HEK293 (cell line): ENCODE data around the gene TNS4.

Experiments
- CTCF ChIA-PET: fragments of 350-600 bp; formaldehyde crosslinking; extraction: SDS; loops from one replicate; lab custom pipeline; 2021; ENCODE audit warnings: antibody characterized with exemption; lab: Yijun Ruan, JAX
- POLR2A ChIA-PET: fragments of 300-600 bp; formaldehyde crosslinking; extraction: SDS; loops from one replicate; lab custom pipeline; 2020; ENCODE audit warnings: antibody characterized with exemption, inconsistent platforms; lab: Yijun Ruan, JAX
- H3K27ac ChIP-seq: fragments of 200-500 bp; sonication (Bioruptor generic); 2 replicates; pipeline ENCODE4 v1.5.1; 2014; ENCODE audit warnings: low read depth, low read length, control low read depth, inconsistent platforms; ENCODE audit errors: extremely low read depth
- H3K36me3 ChIP-seq, 2 experiments: fragments of 200-500 bp in 1 of 2; sonication (Bioruptor generic) in 1 of 2; 1 replicate in 1 of 2; 2 replicates in 1 of 2; pipeline ENCODE4 v1.5.1; 2014 to 2017; ENCODE audit warnings: inconsistent platforms in 2 of 2, low read length in 2 of 2; ENCODE audit not compliant: control insufficient read depth in 2 of 2, insufficient read depth in 1 of 2
- H3K4me1 ChIP-seq: fragments of 200-500 bp; sonication (Bioruptor generic); 2 replicates; pipeline ENCODE4 v1.5.1; 2014; ENCODE audit warnings: mild to moderate bottlenecking, low read length, inconsistent platforms; ENCODE audit not compliant: control insufficient read depth, insufficient read depth
- H3K4me3 ChIP-seq: 2 replicates; pipeline ENCODE4 v1.5.1; 2011; ENCODE audit warnings: low read depth, mild to moderate bottlenecking, control low read depth, low read length, moderate library complexity
- H3K9me3 ChIP-seq: fragments of 200-500 bp; sonication (Bioruptor generic); 2 replicates; pipeline ENCODE4 v1.5.1; 2014; ENCODE audit warnings: low read depth, low read length, inconsistent platforms; ENCODE audit not compliant: control insufficient read depth, insufficient read depth
- EGR2 ChIP-seq: fragments of 450-650 bp; formaldehyde crosslinking; IDR thresholded peaks from 2 replicates; pipeline ENCODE4 v1.5.1; 2016; ENCODE audit warnings: low read depth, missing biosample characterization, missing genetic modification characterization
- KLF8 ChIP-seq: fragments of 450-650 bp; formaldehyde crosslinking; IDR thresholded peaks from 2 replicates; pipeline ENCODE4 v1.5.1; 2016; ENCODE audit warnings: missing biosample characterization, missing genetic modification characterization
- MZF1 ChIP-seq: fragments of 450-650 bp; formaldehyde crosslinking; IDR thresholded peaks from 2 replicates; pipeline ENCODE4 v1.5.1; 2017; ENCODE audit warnings: missing biosample characterization, missing genetic modification characterization, borderline replicate concordance
- WT1 ChIP-seq: fragments of 450-650 bp; formaldehyde crosslinking; IDR thresholded peaks from 2 replicates; pipeline ENCODE4 v1.5.1; 2016; ENCODE audit warnings: missing biosample characterization, missing genetic modification characterization
- ZFHX2 ChIP-seq: fragments of 450-650 bp; formaldehyde crosslinking; conservative IDR thresholded peaks from 2 replicates; pipeline ENCODE4 v1.5.1; 2016; ENCODE audit warnings: missing biosample characterization, missing genetic modification characterization
- ZFP41 ChIP-seq: fragments of 450-650 bp; formaldehyde crosslinking; IDR thresholded peaks from 2 replicates; pipeline ENCODE4 v1.5.1; 2016; ENCODE audit warnings: missing biosample characterization, missing genetic modification characterization, borderline replicate concordance
- ZNF146 ChIP-seq: fragments of 450-650 bp; formaldehyde crosslinking; IDR thresholded peaks from 2 replicates; pipeline ENCODE4 v1.5.1; 2016; ENCODE audit warnings: missing biosample characterization, missing genetic modification characterization
- ZNF19 ChIP-seq: fragments of 450-650 bp; formaldehyde crosslinking; IDR thresholded peaks from 2 replicates; pipeline ENCODE4; 2016; ENCODE audit warnings: missing biosample characterization, missing genetic modification characterization, low read depth
- ZNF214 ChIP-seq: fragments of 450-650 bp; formaldehyde crosslinking; IDR thresholded peaks from 2 replicates; pipeline ENCODE4 v1.5.1; 2017; ENCODE audit warnings: missing biosample characterization, mild to moderate bottlenecking, missing genetic modification characterization, borderline replicate concordance
- ZNF354C ChIP-seq: fragments of 450-650 bp; formaldehyde crosslinking; IDR thresholded peaks from 2 replicates; pipeline ENCODE4 v1.5.1; 2016; ENCODE audit warnings: missing biosample characterization, missing genetic modification characterization, low read depth, borderline replicate concordance
- ZNF585B ChIP-seq: fragments of 450-650 bp; formaldehyde crosslinking; IDR thresholded peaks from 2 replicates; pipeline ENCODE4 v1.5.1; 2016; ENCODE audit warnings: missing biosample characterization, missing genetic modification characterization
- ZNF610 ChIP-seq: fragments of 450-650 bp; formaldehyde crosslinking; IDR thresholded peaks from 2 replicates; pipeline ENCODE4 v1.5.1; 2016; ENCODE audit warnings: missing biosample characterization, missing genetic modification characterization, borderline replicate concordance
- ZNF626 ChIP-seq: fragments of 450-650 bp; sonication (Bioruptor Pico); formaldehyde crosslinking; IDR thresholded peaks from 2 replicates; pipeline ENCODE4 v1.5.1; 2018; ENCODE audit warnings: missing biosample characterization, missing genetic modification characterization, inconsistent platforms
- ZNF747 ChIP-seq: fragments of 450-650 bp; formaldehyde crosslinking; IDR thresholded peaks from 2 replicates; pipeline ENCODE4 v1.5.1; 2016; ENCODE audit warnings: missing biosample characterization, missing genetic modification characterization
- ZNF792 ChIP-seq: fragments of 450-650 bp; formaldehyde crosslinking; IDR thresholded peaks from 2 replicates; pipeline ENCODE4 v1.5.1; 2016; ENCODE audit warnings: missing biosample characterization, missing genetic modification characterization
- TF ChIP-seq, protein P1 (sequence below): fragments of 450-650 bp; formaldehyde crosslinking; IDR thresholded peaks from 2 replicates; pipeline ENCODE4 v1.5.1; 2017; ENCODE audit warnings: missing biosample characterization, missing genetic modification characterization
- TF ChIP-seq, protein P2 (sequence below): fragments of 450-650 bp; formaldehyde crosslinking; IDR thresholded peaks from 2 replicates; pipeline ENCODE4 v1.5.1; 2016; ENCODE audit warnings: missing biosample characterization, missing genetic modification characterization
- TF ChIP-seq, protein P3 (sequence below): fragments of 450-650 bp; formaldehyde crosslinking; IDR thresholded peaks from 2 replicates; pipeline ENCODE4 v1.5.1; 2016; ENCODE audit warnings: missing biosample characterization, missing genetic modification characterization

TNS4 gene

DNA sequence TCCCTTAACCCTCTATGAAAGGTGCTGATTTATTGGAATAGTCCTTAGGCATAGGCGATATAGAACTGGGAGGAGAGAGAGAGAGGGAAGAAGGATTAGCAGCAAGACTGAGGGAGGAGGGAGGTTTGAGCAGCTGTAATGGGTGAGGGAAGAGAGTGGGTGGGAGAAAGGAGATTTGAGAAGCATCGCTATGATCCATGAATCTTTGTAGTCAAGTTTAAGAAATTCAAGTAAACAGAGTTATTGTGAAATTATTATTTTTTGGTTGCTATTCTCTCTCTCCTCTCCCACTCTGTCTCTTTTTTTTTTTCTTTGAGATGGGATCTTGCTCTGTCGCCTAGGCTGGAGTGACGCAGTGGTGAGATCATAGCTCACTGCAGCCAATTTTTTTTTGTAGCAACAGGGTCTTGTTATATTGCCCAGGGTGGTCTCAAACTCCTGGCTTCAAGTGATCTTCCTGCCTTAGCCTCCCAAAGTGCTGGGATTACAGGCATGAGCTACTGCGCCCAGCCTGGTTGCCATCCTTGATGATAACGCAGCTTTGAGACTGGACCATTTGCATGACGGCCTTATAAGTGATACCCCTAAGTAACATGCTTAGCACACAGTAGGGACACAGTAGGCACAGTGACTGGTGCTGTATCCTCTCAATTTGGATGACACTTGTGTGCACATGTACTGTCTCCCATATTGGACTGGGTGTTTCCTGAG is 21.0 kb upstream of the TNS4 start:
- POLR2A ChIA-PET, result interaction anchor here (1.2 kb wide), 1 partner anchor 105 kb away, joined by 3 read pairs; the partner anchor contains the start of gene TOP2A
- CTCF ChIA-PET, result interaction anchor here (0.6 to 4.2 kb wide), 5 partner anchors 11 to 124 kb away, joined by 3 to 40 read pairs (median 5); no protein-coding TSS in a partner anchor
- Histone ChIP-seq H3K36me3 (no peaks in the 10 kb centered on the region), H3K9me3 (no peaks in the 10 kb centered on the region; the same call in 1 of the 2 replicates), H3K27ac (no peak overlapping the region), H3K4me3 (no peak overlapping the region), H3K4me1 (no peaks in the 10 kb centered on the region)
- TF ChIP-seq, protein P1, sequence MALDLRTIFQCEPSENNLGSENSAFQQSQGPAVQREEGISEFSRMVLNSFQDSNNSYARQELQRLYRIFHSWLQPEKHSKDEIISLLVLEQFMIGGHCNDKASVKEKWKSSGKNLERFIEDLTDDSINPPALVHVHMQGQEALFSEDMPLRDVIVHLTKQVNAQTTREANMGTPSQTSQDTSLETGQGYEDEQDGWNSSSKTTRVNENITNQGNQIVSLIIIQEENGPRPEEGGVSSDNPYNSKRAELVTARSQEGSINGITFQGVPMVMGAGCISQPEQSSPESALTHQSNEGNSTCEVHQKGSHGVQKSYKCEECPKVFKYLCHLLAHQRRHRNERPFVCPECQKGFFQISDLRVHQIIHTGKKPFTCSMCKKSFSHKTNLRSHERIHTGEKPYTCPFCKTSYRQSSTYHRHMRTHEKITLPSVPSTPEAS (tag by site-specific recombination), result peak; percentile 57
- no peak for TF ChIP-seq ZNF610 (tag by site-specific recombination)
- peak; percentile 80; the same call in 1 of the 2 replicates for TF ChIP-seq EGR2 (tag by site-specific recombination)
- peak; percentile 47 for TF ChIP-seq ZFHX2 (tag by site-specific recombination)
- TF ChIP-seq, protein P2, sequence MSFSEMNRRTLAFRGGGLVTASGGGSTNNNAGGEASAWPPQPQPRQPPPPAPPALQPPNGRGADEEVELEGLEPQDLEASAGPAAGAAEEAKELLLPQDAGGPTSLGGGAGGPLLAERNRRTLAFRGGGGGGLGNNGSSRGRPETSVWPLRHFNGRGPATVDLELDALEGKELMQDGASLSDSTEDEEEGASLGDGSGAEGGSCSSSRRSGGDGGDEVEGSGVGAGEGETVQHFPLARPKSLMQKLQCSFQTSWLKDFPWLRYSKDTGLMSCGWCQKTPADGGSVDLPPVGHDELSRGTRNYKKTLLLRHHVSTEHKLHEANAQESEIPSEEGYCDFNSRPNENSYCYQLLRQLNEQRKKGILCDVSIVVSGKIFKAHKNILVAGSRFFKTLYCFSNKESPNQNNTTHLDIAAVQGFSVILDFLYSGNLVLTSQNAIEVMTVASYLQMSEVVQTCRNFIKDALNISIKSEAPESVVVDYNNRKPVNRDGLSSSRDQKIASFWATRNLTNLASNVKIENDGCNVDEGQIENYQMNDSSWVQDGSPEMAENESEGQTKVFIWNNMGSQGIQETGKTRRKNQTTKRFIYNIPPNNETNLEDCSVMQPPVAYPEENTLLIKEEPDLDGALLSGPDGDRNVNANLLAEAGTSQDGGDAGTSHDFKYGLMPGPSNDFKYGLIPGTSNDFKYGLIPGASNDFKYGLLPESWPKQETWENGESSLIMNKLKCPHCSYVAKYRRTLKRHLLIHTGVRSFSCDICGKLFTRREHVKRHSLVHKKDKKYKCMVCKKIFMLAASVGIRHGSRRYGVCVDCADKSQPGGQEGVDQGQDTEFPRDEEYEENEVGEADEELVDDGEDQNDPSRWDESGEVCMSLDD (tag by site-specific recombination), result no peak

DNA sequence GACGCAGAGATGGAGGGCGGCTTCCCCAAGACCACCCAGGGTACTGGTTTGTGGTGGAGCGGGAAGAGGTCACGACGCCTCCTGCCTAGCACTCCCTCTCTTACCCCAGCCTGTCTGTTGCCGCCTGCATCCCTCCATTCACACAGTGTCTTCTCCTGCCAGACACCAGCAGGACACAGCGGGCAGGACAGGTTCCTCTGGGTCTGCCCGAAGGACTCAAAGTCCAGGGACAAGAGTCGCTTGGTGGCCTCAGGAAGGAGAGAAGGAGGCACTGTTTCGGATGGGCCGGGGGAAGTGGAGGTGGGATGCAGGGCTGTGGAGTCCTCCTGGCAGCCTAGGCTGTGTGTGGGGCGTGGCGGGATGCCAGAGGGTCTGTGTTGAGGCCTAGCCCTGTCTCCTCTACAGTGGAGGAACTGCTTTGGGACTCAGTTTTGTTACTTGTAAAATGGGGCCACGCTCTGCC is 19.6 kb upstream of the TNS4 start:
- CTCF ChIA-PET, result interaction anchor here (0.9 to 4.7 kb wide), 3 partner anchors 12 to 39 kb away, joined by 3 to 28 read pairs (median 3); no protein-coding TSS in a partner anchor
- Histone ChIP-seq H3K9me3 (no peaks in the 10 kb centered on the region; the same call in 1 of the 2 replicates), H3K4me3 (no peak overlapping the region), H3K4me1 (no peaks in the 10 kb centered on the region), H3K27ac (no peak overlapping the region), H3K36me3 (no peaks in the 10 kb centered on the region)
- POLR2A ChIA-PET, result no interaction called here
- no peak for TF ChIP-seq ZNF214
- no peak for TF ChIP-seq ZNF626 (tag by site-specific recombination)
- no peak for TF ChIP-seq ZNF354C (tag by site-specific recombination)
- TF ChIP-seq ZNF19, result no peak
- TF ChIP-seq ZNF792 (tag by site-specific recombination), result no peak
- TF ChIP-seq KLF8 (tag by site-specific recombination), result no peak
- no peak for TF ChIP-seq WT1 (tag by site-specific recombination)
- TF ChIP-seq, protein P3, sequence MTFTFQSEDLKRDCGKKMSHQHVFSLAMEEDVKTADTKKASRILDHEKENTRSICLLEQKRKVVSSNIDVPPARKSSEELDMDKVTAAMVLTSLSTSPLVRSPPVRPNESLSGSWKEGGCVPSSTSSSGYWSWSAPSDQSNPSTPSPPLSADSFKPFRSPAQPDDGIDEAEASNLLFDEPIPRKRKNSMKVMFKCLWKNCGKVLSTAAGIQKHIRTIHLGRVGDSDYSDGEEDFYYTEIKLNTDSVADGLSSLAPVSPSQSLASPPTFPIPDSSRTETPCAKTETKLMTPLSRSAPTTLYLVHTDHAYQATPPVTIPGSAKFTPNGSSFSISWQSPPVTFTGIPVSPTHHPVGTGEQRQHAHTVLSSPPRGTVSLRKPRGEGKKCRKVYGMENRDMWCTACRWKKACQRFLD (tag by site-specific recombination), result no peak
- TF ChIP-seq ZNF146 (tag by site-specific recombination), result no peak
- TF ChIP-seq MZF1 (tag by site-specific recombination), result no peak
- TF ChIP-seq ZFP41, result no peak
- TF ChIP-seq ZNF747 (tag by site-specific recombination), result no peak
- TF ChIP-seq ZNF585B (tag by site-specific recombination), result no peak
- TF ChIP-seq, all 188 proteins: peak for 0
